Endothelial cell of hepatic sinusoid (primary cell): ENCODE results near the gene TAS2R7.

Experiments used
- in situ Hi-C: cut with HindIII; loops from 2 replicates; pipeline ENCODE4 v1.10.0; 2017; ENCODE audit warnings: low sequenced_read_pairs

The TAS2R7 gene

DNA sequence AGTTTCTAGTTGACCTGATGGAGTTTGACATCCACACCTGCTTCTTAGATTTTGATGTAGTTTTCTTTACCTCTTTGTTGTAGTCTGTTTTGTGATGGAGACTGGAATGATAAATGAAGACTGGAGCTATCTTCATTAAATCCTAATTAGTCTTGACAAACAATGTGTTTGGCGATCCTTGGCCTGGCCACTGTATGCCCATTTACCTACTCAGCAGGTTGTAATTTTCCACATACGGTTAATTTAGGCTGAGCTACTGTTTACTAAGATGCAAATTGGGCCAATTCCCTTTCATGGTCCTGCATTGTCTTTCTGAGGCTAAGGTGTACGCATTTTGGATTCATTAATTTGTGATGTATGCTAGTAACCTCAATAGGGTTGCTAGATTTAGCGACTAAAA, at the start of gene TAS2R7:
Gene TAS2R7, minus strand, starts transcription at position 41 of the 400 bp plus-strand sequence. CDS start 57 bp downstream, outside the sequence.
- in situ Hi-C loops, result no loop called here

- in situ Hi-C loops, result no loop called here
Measured at GRCh38 chr12:10851243-10851858, 48.9 kb upstream of the TAS2R7 start.

- in situ Hi-C loops, result no loop called here
Measured at GRCh38 chr12:10849425-10849878, 47.0 kb upstream of the TAS2R7 start, which contains the start of gene PRR4. Gene PRR4 (minus strand): TSS chr12:10849475. CDS start chr12:10849437, 38 bp downstream.

- in situ Hi-C loops, result no loop called here
Measured at GRCh38 chr12:10847744-10848143, 45.3 kb upstream of the TAS2R7 start.

- in situ Hi-C loops, result no loop called here
Measured at GRCh38 chr12:10842862-10843261, 40.4 kb upstream of the TAS2R7 start.

- in situ Hi-C loops, result no loop called here
Measured at GRCh38 chr12:10838461-10838860, 36.0 kb upstream of the TAS2R7 start.

- in situ Hi-C loops, result no loop called here
Measured at GRCh38 chr12:10829994-10830393, 27.6 kb upstream of the TAS2R7 start.

DNA sequence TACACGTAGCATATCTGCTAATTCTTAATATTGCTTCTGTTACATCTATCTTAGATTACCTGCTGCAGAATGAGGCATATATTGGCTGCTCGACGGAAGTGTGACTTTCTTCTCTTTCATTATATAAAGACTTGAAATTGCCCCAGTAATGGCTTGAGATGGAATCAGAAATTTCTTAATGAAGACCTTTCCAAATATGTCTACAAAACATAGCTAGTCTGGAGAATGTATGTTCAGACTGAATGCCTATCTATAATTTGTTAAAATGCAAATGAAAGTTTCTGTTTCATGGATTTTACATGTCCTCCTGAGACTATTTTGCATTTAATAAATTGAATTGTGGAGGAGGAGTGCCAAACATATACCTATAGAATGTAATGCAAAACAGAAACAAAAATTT, 23.8 kb upstream of the TAS2R7 start, which contains the start of gene TAS2R10:
Gene TAS2R10, minus strand, starts transcription at position 101 of the 400 bp plus-strand sequence. Its CDS starts 89 bp downstream, at position 12.
- in situ Hi-C loops, result no loop called here

DNA sequence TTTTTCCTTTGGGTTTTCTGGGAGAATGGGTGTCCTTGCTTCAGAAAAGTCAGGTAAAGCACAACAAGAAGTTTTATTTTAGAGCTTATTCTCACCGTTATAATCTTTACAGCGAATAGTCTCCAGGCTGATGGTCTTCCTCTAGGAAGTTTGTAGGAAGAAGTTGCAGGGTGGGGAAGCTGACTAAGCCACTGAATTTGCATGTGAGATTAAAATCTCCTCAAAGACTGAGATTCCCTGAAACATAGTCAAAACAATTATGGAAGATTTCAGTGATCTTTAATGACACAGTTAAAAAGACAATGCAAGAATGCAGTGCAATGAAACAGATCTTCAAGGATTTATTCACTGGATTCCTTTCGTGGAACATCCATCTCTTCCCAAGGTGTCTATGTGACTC, 22.5 kb upstream of the TAS2R7 start:
- in situ Hi-C loops, result no loop called here

GRCh38 chr12:10811883-10812536, 9.6 kb upstream of the TAS2R7 start:
- in situ Hi-C loops, result no loop called here

DNA sequence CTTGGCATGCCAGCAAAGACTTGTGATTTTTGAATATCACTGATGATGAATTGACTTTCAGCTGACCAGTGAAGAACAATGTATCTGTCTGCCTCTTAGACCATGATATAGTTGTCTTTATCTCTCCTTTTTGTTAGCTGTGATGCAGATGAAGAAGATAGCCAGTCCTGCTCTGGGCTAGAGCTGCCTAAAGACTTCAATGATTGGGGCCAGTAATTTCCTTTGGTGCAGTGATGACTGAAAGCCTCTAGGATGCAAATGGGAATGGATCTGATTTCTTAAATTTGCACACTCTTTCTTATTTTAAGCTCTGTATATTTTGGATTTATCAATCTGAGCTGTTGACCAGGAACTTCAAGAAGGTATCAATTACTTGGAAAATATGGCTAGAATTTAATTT, 7.6 kb upstream of the TAS2R7 start, which contains the start of gene TAS2R9:
Gene TAS2R9, minus strand, starts transcription at position 101 of the 400 bp plus-strand sequence. Its CDS starts 93 bp downstream, at position 8.
- in situ Hi-C loops, result no loop called here

DNA sequence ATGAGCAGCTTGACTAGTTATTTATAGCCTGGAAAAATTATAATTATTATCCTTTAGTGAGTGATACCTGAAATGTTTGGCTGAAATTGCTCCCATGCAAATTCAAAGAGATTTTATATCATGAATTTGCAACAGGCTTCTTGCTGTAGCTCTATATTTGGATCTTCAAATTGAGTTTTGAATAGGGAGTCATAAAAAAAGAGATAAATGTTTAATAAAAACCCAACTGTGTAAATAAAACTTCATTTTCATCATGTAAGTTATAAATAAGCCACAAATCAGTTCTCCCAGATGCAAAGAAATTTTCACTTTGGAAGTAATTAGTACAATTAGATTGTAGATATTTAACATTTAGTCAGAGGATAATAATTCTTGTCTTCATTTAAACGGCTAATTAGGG, 4.8 kb upstream of the TAS2R7 start, which contains the start of gene TAS2R8:
Gene TAS2R8, minus strand, starts transcription at position 101 of the 400 bp plus-strand sequence. CDS start 306 bp downstream, outside the sequence.
- in situ Hi-C loops, result no loop called here

- in situ Hi-C loops, result no loop called here
Measured at GRCh38 chr12:10801741-10802140, 686 bp downstream of the TAS2R7 start.

DNA sequence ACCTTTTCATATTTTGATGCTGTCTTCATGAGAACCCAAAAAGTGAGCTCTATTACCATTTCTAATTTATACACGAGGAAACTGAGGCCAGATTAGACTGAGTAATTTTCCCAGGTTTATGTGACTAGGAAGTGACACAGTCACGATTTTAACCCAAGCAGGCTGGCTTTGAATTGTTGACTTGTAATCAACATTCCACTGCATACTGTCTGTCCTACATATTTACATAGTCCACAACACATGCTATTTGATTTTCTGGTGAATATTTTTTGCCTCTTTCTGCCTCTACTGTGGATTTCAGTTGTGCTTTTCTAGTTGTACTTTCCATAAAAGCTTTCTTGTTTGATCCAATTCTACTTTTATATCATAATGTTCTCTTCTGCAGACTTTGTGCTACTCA, 8.2 kb downstream of the TAS2R7 start:
- in situ Hi-C loops, result loop anchor here (5.0 to 25.0 kb wide), 2 partner anchors 98 to 693 kb away; no protein-coding TSS in a partner anchor

DNA sequence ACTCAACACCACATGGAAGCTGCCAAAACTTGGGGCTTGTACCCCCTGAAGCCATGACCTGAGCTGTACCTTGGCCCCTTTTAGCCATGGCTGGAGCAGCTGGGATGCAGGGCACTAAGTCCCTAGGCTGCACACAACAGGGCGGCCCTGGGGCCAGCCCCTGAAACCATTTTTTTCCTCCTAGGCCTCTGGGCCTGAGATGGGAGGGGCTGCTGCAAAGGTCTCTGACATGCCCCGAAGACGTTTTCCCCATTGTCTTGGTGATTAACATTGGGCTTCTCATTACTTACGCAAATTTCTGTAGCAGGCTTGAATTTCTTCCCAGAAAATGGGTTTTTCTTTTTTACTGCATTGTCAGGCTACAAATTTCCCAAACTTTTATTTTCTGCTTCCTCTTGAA, 10.7 kb downstream of the TAS2R7 start:
- in situ Hi-C loops, result loop anchor here (5.0 to 25.0 kb wide), 2 partner anchors 101 to 696 kb away; no protein-coding TSS in a partner anchor

DNA sequence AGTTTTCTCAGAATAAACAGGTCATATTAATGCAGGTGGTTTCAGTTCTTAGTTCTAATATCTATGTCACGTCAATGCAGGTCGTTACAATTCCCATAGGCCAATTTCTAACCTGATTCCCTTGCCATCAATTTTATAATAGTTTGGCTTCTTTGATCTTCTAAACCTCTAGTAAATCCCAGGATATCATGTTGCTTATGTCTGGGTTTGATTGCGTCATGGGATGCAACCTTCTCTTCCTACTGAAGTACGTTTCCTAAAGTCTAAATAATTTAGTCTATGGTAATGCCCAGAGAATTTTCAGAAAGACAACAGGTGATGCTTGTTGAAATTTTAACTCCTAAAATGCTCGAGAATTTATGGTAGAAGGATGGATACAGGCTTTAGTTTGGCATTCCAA, 19.2 kb downstream of the TAS2R7 start:
- in situ Hi-C loops, result loop anchor here (25.0 kb wide), 1 partner anchor 704 kb away; no protein-coding TSS in a partner anchor

DNA sequence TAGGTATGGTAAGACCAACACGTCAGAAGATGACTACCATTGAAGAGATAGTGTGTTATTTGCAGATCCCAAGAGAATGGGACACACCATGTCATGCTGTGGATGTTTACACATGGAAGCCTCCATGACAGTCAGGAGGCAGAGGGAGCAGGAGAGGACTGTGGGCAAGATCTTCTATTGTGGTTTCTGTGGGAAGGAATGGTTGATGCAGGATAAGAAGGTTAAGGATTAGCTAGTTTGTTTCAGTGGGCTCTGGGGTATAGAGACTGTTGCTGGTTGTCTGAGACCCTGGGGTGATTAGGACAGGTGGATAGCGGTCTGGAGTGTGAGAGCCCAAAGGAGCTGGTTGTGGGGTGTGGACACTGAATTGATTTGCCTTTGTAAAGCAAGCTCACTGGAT, 23.3 kb downstream of the TAS2R7 start:
- in situ Hi-C loops, result loop anchor here (25.0 kb wide), 1 partner anchor 708 kb away; no protein-coding TSS in a partner anchor

- in situ Hi-C loops, result no loop called here
Measured at GRCh38 chr12:10771132-10771733, 31.2 kb downstream of the TAS2R7 start.

DNA sequence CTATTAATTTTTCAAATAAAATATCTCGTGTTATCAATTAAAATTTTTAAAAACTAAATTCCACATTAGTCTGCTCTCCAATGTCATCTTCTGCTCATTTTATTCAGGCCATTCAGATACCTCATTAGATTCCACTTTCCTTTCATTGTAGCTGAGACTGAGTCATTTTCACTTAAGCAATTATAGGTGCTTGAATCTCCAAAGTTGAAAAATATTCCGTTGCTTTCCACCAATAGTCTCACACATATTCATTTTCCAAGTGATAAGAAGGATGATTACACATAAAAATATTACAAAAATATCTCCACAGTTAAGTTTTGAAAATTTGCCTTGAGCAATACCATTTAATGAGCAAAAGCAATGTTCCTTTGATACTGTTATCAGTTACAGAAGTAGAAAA, 42.8 kb downstream of the TAS2R7 start:
- in situ Hi-C loops, result no loop called here

DNA sequence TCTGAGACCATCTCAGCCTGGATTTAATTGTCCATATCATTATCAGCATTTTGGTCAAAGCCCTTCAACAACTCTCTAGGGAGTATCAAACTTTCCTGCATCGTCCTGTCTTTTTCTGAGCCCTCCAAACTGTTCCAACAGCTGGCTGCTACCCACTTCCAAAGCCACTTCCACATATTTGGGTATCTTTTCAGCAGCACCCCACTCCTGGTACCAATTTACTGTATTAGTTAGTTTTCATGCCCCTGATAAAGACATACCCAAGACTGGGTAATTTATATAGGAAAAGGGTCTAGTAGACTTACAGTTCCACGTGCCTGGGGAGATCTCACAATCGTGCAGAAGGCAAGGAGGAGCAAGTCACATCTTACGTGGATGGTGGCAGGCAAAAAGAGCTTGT, 46.2 kb downstream of the TAS2R7 start:
- in situ Hi-C loops, result no loop called here

GRCh38 chr12:10753059-10753458, 49.4 kb downstream of the TAS2R7 start:
- in situ Hi-C loops, result no loop called here
